ENCODE measurements around the gene KRT33A. TPM values are rescaled to one million over a fixed set of nuclear protein-coding genes. Genes with fewer than 3 reads are reported as not detected.

Gene KRT33A
- total RNA-seq, 1 experiment from 2014 or later: not detected

DNA sequence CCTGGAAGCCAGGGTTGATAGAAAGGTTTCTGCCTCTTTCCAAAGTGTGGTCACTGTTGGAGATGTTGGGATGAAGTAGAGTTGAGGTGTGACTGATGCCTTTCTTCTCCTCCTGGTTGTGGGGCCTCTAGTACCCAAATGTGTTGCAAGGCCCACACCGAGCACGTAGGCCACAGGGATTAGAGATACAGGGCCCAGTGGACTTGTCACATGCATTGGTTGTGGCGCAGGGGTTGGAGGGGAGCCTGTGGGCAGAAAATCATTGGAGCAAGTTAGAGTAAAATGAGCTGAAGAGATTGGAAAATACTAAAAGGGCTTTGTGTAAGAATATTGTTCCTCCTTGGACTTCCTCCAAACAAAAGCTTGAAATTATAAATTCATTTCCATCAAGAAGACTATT is 4.6 kb downstream of the KRT33A start:
- Mint-ChIP-seq H3K9me3 (peaks cover 13 to 20% of the 10 kb centered on the region in 2 experiments), H3K27me3 (ENCODE audit: low read depth) (peaks cover 8% of the 10 kb centered on the region), H3K4me1 (no peaks in the 10 kb centered on the region), H3K27ac (no peak overlapping the region), H3K36me3 (ENCODE audit: insufficient read depth in 1 of 3, low read depth in 3 of 3) (peaks cover 2 to 19% (median 3%) of the 10 kb centered on the region in 3 experiments), H3K4me3 (no peak overlapping the region)
- Histone ChIP-seq H4K91ac (ENCODE audit: insufficient read length, low read depth, low read length) (no peak overlapping the region), H2BK20ac (ENCODE audit: low read depth, low read length, poor library complexity, severe bottlenecking) (no peak overlapping the region), H3K27ac (ENCODE audit: insufficient read length, low read depth, low read length) (no peak overlapping the region), H2BK120ac (ENCODE audit: low read depth, low read length, poor library complexity, severe bottlenecking) (no peak overlapping the region), H3K18ac (ENCODE audit: insufficient read length, low read depth, low read length) (no peak overlapping the region), H3K9me3 (ENCODE audit: control insufficient read depth, low read depth, low read length) (no peaks in the 10 kb centered on the region), H3K79me1 (ENCODE audit: insufficient read depth, low read depth, low read length, poor library complexity, severe bottlenecking) (no peaks in the 10 kb centered on the region), H3T11ph (ENCODE audit: low read length) (no peak overlapping the region), H2AFZ (ENCODE audit: low read length) (no peak overlapping the region), H3K79me2 (ENCODE audit: insufficient read depth, low read length) (no peaks in the 10 kb centered on the region), H3K4me2 (ENCODE audit: insufficient read depth, insufficient read length, low read length) (no peak overlapping the region), H2BK15ac (ENCODE audit: low read depth, low read length) (no peak overlapping the region), H2AK5ac (ENCODE audit: insufficient read length, low read length) (no peak overlapping the region), H3K4me1 (ENCODE audit: insufficient read depth, low read length) (no peaks in the 10 kb centered on the region), H3K14ac (ENCODE audit: insufficient read depth, low read length) (no peak overlapping the region), H4K20me1 (ENCODE audit: control insufficient read depth, insufficient read depth, insufficient read length) (no peaks in the 10 kb centered on the region), H4K8ac (replicated peaks; ENCODE audit: insufficient read length, low read depth, low read length) (no peak overlapping the region), H2BK5ac (ENCODE audit: insufficient read length, low read length) (no peak overlapping the region), H3K23ac (ENCODE audit: insufficient read length, low read depth, low read length) (no peak overlapping the region), H4K5ac (ENCODE audit: insufficient read length, low read depth, low read length) (no peak overlapping the region), H3K27me3 (ENCODE audit: insufficient read depth, low read length) (no peaks in the 10 kb centered on the region), H3K4ac (ENCODE audit: low read depth, low read length) (no peak overlapping the region), H3K56ac (ENCODE audit: insufficient read length, low read depth, low read length) (no peak overlapping the region), H3K9ac (ENCODE audit: extremely low read depth, insufficient read length, low read length) (no peak overlapping the region), H3K23me2 (ENCODE audit: insufficient read length, low read depth, low read length, poor library complexity, severe bottlenecking) (no peaks in the 10 kb centered on the region), H2BK12ac (ENCODE audit: insufficient read length, low read depth, low read length) (no peak overlapping the region)
- no peak for DNase-seq
- TF ChIP-seq, protein P1, sequence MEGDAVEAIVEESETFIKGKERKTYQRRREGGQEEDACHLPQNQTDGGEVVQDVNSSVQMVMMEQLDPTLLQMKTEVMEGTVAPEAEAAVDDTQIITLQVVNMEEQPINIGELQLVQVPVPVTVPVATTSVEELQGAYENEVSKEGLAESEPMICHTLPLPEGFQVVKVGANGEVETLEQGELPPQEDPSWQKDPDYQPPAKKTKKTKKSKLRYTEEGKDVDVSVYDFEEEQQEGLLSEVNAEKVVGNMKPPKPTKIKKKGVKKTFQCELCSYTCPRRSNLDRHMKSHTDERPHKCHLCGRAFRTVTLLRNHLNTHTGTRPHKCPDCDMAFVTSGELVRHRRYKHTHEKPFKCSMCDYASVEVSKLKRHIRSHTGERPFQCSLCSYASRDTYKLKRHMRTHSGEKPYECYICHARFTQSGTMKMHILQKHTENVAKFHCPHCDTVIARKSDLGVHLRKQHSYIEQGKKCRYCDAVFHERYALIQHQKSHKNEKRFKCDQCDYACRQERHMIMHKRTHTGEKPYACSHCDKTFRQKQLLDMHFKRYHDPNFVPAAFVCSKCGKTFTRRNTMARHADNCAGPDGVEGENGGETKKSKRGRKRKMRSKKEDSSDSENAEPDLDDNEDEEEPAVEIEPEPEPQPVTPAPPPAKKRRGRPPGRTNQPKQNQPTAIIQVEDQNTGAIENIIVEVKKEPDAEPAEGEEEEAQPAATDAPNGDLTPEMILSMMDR (conservative IDR thresholded peaks at IDR 0.05): no peak
- no CpG with 5 or more reads among the region's 3 CpGs for WGBS (ENCODE audit: extremely low coverage, insufficient read length, low lambda C conversion rate)
